Endothelial cell of umbilical vein (primary cell): Measurements from ENCODE around the gene HK3.

Experiments
- CTCF ChIP-seq, 2 donors: IDR thresholded peaks; 1 replicate in 1 of 2; 2 replicates in 1 of 2; pipeline ENCODE4 v1.5.1; 2011; ENCODE audit warnings: low read length in 2 of 2, mild to moderate bottlenecking in 2 of 2, moderate library complexity in 2 of 2, control low read depth in 1 of 2, inconsistent platforms in 1 of 2, low read depth in 1 of 2; ENCODE audit not compliant: insufficient read depth in 1 of 2; ENCODE audit errors: extremely low read depth in 1 of 2
- FOS ChIP-seq: IDR thresholded peaks from 2 replicates; pipeline ENCODE4 v1.6.1; 2011; ENCODE audit warnings: mild to moderate bottlenecking, low read length, moderate library complexity, borderline replicate concordance; ENCODE audit not compliant: insufficient read depth
- POLR2A ChIP-seq: IDR thresholded peaks from 2 replicates; pipeline ENCODE4 v1.6.1; 2012; ENCODE audit warnings: low read depth, mild to moderate bottlenecking, control low read depth, low read length

DNA sequence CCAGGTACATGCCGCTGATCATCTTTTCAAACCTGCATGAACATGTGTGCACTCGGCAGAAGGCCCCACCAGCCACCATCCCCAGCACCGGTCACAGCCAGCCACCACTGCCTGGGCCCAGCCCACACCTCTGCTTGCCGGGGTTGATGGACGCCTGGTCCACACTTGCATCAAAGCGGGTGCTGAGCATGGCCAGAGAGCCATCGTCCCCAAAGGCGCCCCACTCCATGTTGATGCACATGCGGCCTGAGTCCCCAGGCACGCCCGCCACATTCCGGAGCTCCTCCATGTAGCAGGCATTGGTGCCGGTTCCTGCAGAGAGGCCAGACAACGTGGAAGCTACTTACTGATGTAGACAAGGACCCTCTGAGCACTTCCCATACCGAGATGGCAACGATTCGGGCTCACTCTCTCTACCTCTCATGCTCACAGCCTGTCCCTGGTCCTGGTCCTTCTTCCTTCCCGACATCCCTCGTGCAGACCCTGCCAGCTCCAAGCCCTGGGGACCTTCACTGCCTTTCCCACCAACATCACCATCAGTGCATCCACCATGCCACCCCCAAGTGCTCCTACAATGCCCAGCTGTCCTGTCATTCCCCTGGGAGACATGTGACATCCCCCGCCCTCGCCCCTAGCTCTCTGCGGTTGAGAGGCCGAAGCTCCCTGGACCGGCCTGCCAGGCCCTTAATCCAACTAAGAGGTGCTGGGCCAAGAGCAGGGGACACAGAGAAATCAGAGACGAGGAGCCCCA, 17.2 kb downstream of the HK3 start:
- TF ChIP-seq CTCF (IDR thresholded peaks at IDR 0.05; ENCODE audit: extremely low read depth in 1 of 2, insufficient read depth in 1 of 2, low read depth in 1 of 2, low read length in 2 of 2) (no peak), POLR2A (no peak), FOS (no peak)
